BE2C (cell line): ENCODE data around the gene STX19.
"Not testable (repeated sequence)": the region's sequence is repeated elsewhere in the genome, so short reads cannot be mapped to it uniquely, and the experiment has no call there.

ENCODE experiments used
- DNase-seq: peaks from one replicate; pipeline ENCODE4 v3.0.0-alpha.2; 2020
- H3K27me3 ChIP-seq: fragments of 250-450 bp; sonication (Bioruptor Pico); 2 replicates; pipeline ENCODE4 v1.5.1; 2020; ENCODE audit warnings: mild to moderate bottlenecking
- H3K36me3 ChIP-seq: fragments of 250-450 bp; sonication (Bioruptor Pico); 2 replicates; pipeline ENCODE4 v1.5.1; 2020; ENCODE audit warnings: mild to moderate bottlenecking
- H3K4me1 ChIP-seq: fragments of 250-450 bp; sonication (Bioruptor Pico); 2 replicates; pipeline ENCODE4 v1.5.1; 2020
- H3K4me3 ChIP-seq: 2 replicates; pipeline ENCODE4 v1.5.1; 2011; ENCODE audit warnings: low read depth, low read length
- H3K9me3 ChIP-seq: fragments of 250-450 bp; sonication (Bioruptor Pico); 2 replicates; pipeline ENCODE4 v1.5.1; 2020
- CTCF ChIP-seq: IDR thresholded peaks from 2 replicates; pipeline ENCODE4 v1.5.1; 2012; ENCODE audit warnings: mild to moderate bottlenecking, low read depth, low read length

The STX19 gene

GRCh38 chr3:93973131-93974126 is 55.0 kb downstream of the STX19 start, which contains the start of gene PROS1:
Gene PROS1 (minus strand): TSS chr3:93973896. CDS start chr3:93973749, 147 bp downstream.
- peak; percentile 12; the same call in 1 of the 2 replicates for TF ChIP-seq CTCF
- H3K36me3 ChIP-seq, result no peaks in the 10 kb centered on the region
- DNase-seq, result peak; percentile 87
- peak within 1 kb of the TSS; percentile 86 for H3K4me3 ChIP-seq
- H3K9me3 ChIP-seq, result no peaks in the 10 kb centered on the region
- H3K27me3 ChIP-seq, result no peaks in the 10 kb centered on the region
- H3K4me1 ChIP-seq, result no peaks in the 10 kb centered on the region

- no peaks in the 10 kb centered on the region; the same call in 1 of the 2 replicates for H3K4me1 ChIP-seq
- no peak overlapping the region for H3K4me3 ChIP-seq
- DNase-seq, result no peak
- no peaks in the 10 kb centered on the region for H3K9me3 ChIP-seq
- no peaks in the 10 kb centered on the region for H3K27me3 ChIP-seq
- H3K36me3 ChIP-seq, result no peaks in the 10 kb centered on the region
- TF ChIP-seq CTCF, result no peak
Measured at GRCh38 chr3:93969997-93970396, 58.4 kb downstream of the STX19 start.

GRCh38 chr3:93969443-93969842 is 59.0 kb downstream of the STX19 start:
- Histone ChIP-seq H3K36me3 (no peaks in the 10 kb centered on the region), H3K9me3 (no peaks in the 10 kb centered on the region), H3K4me3 (no peak overlapping the region), H3K27me3 (no peaks in the 10 kb centered on the region), H3K4me1 (no peaks in the 10 kb centered on the region; the same call in 1 of the 2 replicates)
- DNase-seq, result no peak
- TF ChIP-seq CTCF, result no peak

GRCh38 chr3:93965106-93965505 is 63.3 kb downstream of the STX19 start:
- H3K4me1 ChIP-seq, H3K36me3 ChIP-seq, H3K27me3 ChIP-seq, H3K9me3 ChIP-seq, DNase-seq, H3K4me3 ChIP-seq: not testable (repeated sequence)
